Measurements from ENCODE around the gene DIP2C.

The DIP2C gene

DNA sequence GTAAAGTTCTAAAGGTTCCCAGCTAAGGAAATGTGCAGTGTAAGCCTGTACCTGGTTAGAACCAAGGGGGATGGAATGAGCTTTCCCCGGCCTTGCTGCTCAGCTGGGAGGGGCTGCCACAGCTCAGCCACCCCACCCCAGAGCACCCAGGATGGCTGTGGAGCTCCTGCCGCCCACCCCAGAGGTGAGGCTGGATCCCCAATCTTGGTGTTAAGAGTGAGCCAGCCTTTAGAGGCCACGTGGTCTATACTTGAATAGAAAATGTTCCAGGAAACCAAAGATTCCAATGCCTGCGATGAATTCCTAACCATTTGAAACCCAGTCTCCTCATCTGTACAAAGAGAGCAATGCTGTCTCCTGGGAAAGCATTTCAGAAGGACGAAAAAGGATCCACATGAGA, 16.5 kb downstream of the DIP2C start:
- FAIRE-seq (no peak), DNase-seq (ENCODE audit: insufficient read length) (no peak)
- TF ChIP-seq POLR2AphosphoS5 (IDR thresholded peaks at IDR 0.05; ENCODE audit: low read depth, low read length) (no peak), TAF1 (IDR thresholded peaks at IDR 0.05; ENCODE audit: borderline replicate concordance, low read depth, low read length) (no peak), POLR2A (IDR thresholded peaks at IDR 0.05; ENCODE audit: low read depth, low read length) (no peak)

DNA sequence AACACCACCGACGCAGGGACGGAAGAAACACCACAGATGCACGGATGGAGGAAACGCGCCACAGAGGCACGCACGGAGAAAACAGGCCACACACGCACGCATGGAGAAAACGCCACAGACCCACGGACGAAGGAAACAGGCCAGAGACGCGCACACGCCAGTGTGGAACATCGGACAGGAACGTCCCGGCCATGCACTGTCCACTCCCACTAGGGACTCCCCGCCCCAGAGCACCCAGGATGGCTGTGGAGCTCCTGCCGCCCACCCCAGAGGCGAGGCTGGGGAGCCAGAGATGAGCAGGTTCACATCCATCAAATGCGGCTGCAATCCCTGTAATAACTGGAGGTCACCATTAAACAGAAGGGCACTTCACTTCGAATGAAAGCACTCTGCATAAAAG, 17.3 kb downstream of the DIP2C start:
- FAIRE-seq = no peak
- no peak for TF ChIP-seq POLR2A (IDR thresholded peaks at IDR 0.05; ENCODE audit: low read depth, low read length)
- DNase-seq (ENCODE audit: insufficient read length) = no peak

DNA sequence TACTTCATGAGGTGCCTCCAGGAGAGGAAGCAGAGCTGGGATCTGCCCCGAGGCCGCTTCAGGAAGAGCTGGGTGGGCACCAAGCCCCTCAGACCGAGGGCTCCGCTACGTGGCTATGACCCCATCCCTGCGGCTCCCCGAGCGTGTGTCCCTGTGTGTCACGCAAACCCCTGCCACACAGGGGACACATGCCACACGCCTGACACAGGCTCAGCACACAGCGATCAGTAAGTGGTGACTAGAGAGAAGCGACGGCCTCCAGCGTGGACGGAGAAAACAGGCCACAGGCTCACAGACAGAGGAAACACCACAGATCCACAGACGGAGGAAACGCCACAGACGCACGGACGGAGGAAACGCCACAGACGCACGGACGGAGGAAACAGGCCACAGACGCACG, 18.5 kb downstream of the DIP2C start:
- TF ChIP-seq TAF1 (IDR thresholded peaks at IDR 0.05; ENCODE audit: borderline replicate concordance, low read depth, low read length) (no peak), POLR2AphosphoS5 (IDR thresholded peaks at IDR 0.05; ENCODE audit: low read depth, low read length) (no peak), POLR2A (IDR thresholded peaks at IDR 0.05; ENCODE audit: low read depth, low read length) (no peak)
- FAIRE-seq (no peak), DNase-seq (ENCODE audit: insufficient read length) (no peak)

DNA sequence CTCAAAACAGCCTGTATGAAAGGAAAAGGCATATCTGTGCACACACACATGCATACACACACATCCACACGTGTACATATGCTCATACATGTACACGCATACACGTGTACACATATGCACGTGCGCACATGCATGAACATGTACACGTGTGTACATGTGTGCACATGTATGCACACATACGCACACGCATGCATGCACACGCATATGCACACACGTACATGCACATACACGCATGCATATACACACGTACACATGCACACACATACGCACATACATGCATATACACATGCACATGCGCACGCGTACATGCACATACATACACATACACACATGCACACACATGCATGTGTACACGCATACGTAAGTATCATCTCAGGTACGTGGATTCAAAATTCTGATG, 19.4 kb downstream of the DIP2C start:
- FAIRE-seq = no peak
- TF ChIP-seq TAF1 (IDR thresholded peaks at IDR 0.05; ENCODE audit: borderline replicate concordance, low read depth, low read length) (no peak), POLR2AphosphoS5 (IDR thresholded peaks at IDR 0.05; ENCODE audit: low read depth, low read length) (no peak), POLR2A (IDR thresholded peaks at IDR 0.05; ENCODE audit: low read depth, low read length) (no peak)
- DNase-seq (ENCODE audit: insufficient read length) = no peak

DNA sequence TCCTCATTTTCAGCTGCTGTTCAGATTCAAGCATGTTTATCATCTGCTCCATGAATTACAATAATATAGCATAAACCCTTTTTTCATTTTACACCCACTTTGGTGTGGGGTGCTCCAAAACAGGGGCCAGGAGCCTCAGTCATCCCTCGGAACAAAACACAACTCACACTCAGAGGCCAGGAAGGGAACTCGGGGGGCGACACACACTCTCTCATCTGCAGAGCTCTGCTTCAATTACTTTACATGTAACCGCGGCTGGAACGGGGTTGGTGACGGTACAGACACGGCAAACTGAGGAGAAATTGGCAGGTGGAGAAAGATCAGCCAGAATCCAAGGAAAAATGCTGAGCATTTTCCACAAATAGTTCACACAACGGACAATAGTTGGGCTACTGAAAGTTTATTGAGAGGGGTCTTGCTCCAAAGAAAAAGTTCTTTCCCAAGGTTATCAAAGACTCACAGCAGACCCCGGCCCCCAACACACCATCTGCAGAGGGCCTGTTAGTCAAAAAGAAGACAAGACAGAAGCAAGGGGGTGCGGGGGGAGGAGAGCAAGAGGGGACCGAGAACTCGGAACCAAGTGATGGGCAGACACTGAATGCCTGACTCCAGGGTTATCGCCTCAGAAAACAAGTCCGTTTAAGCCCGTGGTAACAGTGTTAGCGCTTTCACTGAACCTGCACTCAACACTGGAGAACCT, 20.5 kb downstream of the DIP2C start:
- FAIRE-seq (no peak), DNase-seq (ENCODE audit: insufficient read length) (no peak)
- TF ChIP-seq TAF1 (IDR thresholded peaks at IDR 0.05; ENCODE audit: borderline replicate concordance, low read depth, low read length) (no peak), POLR2AphosphoS5 (IDR thresholded peaks at IDR 0.05; ENCODE audit: low read depth, low read length) (no peak), POLR2A (IDR thresholded peaks at IDR 0.05; ENCODE audit: low read depth, low read length) (no peak)

DNA sequence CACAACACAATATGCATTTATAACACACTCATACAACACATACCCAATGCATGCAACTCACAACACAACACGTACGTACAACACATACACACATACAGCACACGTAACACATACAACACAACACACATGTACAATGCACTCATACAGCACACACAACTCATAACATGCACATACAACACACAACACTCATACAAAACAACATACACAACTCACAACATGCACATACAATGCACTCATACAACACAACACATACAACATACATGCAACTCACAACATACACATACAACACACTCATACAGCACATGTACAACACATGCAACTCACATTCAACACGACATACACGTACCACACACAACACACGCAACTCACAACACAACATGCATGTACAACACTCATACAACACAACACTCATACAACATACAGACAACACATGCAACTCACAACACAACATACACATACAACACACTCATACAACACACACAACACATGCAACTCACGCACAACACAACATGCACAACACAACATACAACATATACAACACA, 21.8 kb downstream of the DIP2C start:
- FAIRE-seq = peak; percentile 24

DNA sequence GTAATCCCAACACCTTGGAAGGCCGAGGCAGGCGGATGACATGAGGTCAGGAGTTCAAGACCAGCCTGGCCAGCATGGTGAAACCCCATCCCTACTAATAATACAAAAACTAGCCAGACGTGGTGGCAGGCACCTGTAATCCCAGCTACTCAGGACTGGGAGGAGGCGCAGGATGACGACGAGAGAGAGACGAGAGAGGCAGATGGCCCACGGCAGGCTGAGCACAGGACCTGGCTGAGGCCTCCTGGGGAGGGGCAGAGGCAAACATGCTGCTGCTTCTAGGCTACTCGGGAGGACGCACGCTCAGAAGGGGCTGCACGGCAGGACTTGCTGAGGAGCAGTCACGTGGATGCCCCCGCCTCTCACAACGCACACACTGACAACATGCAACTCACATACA, 22.4 kb downstream of the DIP2C start:
- DNase-seq (ENCODE audit: insufficient read length) = no peak
- TF ChIP-seq POLR2AphosphoS5 (IDR thresholded peaks at IDR 0.05; ENCODE audit: low read depth, low read length) = no peak
- no peak for TF ChIP-seq TAF1 (IDR thresholded peaks at IDR 0.05; ENCODE audit: borderline replicate concordance, low read depth, low read length)
- TF ChIP-seq POLR2A (IDR thresholded peaks at IDR 0.05; ENCODE audit: low read depth, low read length) = no peak
- no peak for FAIRE-seq

More for the DNA sequence above, 21.8 kb downstream of the DIP2C start:
- DNase-seq (ENCODE audit: insufficient read length) = no peak
- TF ChIP-seq TAF1 (IDR thresholded peaks at IDR 0.05; ENCODE audit: borderline replicate concordance, low read depth, low read length) = no peak
- no peak for TF ChIP-seq POLR2AphosphoS5 (IDR thresholded peaks at IDR 0.05; ENCODE audit: low read depth, low read length)
- no peak for TF ChIP-seq POLR2A (IDR thresholded peaks at IDR 0.05; ENCODE audit: low read depth, low read length)

DNA sequence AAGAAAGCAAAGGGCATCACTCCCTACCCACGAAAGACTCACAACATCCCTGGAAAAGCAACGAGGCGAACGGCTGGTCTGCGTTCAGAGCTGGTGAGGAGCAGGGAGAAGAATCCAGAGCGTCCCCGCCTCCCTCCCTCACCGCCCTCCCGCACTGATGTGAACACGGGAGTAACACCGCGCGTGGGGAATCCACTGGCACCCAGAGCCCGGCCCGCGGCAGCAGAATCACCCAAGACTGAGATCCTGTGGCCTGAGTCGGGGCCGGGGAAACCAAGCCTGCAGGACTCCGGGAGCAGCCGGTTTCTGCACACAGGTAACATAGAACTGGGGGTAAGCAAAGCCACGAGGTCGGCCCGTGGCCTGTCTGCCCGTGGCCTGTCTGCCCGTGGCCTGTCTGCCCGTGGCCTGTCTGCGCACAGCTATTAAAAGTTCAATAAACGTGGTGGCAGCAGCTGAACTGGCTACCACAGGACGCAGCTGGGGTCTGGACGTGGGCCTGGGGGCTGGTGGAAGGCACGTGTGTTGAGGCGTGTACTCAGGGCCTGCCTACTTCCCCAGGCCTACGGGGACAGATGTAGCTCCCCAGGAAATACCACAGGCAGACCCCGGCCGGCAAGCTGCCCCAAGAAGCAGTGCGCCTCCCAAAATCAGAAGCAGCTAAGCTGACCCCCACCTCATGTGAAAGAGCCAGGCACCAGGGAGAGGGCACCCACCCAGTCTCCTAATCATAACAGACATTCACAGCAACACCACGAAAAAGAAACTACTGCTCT, 23.0 kb downstream of the DIP2C start:
- TF ChIP-seq TAF1 (IDR thresholded peaks at IDR 0.05; ENCODE audit: borderline replicate concordance, low read depth, low read length) (no peak), POLR2A (IDR thresholded peaks at IDR 0.05; ENCODE audit: low read depth, low read length) (no peak), POLR2AphosphoS5 (IDR thresholded peaks at IDR 0.05; ENCODE audit: low read depth, low read length) (no peak)
- FAIRE-seq (no peak), DNase-seq (ENCODE audit: insufficient read length) (no peak)

DNA sequence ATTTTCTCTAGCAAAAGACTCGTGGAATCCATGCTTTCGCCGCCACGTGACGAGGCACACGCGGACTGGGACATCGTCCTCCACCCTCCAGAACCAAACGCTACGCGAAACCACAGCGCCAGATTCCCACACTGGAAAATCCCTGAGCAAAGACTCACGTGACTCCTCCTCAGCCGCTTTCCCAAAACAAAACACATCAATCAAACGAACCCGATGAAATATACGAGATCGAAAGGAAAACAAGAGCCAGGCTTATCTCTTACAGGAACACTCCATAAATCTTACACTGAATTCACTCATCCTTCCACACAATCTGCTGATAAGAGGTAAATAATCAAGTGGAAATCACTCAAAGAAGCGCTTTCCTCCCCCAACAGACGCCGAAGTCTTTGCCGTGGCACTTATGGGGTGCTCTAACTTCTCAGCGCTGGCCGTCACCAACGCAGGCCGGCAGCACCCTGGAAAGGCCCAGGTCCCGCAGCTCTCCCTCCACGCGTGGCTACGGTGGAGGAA, 23.8 kb downstream of the DIP2C start:
- FAIRE-seq (no peak), DNase-seq (ENCODE audit: insufficient read length) (no peak)
- TF ChIP-seq TAF1 (IDR thresholded peaks at IDR 0.05; ENCODE audit: borderline replicate concordance, low read depth, low read length) = no peak
- no peak for TF ChIP-seq POLR2A (IDR thresholded peaks at IDR 0.05; ENCODE audit: low read depth, low read length)
- TF ChIP-seq POLR2AphosphoS5 (IDR thresholded peaks at IDR 0.05; ENCODE audit: low read depth, low read length) = no peak

DNA sequence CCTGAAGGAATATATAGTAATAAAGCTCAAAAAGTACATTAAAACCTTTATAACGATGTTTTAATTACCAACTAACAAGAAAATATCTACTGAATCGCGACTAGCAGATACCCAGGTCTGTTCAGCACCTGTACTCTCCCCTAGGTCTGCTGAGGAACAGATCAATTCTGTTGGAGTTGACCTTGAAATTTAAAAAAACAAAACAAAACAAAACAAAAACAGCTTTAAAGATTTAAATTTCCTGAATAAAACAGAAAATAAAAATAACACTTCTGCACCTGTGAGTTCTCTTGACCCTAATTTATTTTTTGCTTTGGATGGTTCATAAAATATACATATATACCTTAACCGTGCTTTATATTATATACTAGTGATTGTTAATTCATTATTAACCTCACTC, 24.6 kb downstream of the DIP2C start:
- DNase-seq (ENCODE audit: insufficient read length) = no peak
- no peak for TF ChIP-seq POLR2A (IDR thresholded peaks at IDR 0.05; ENCODE audit: low read depth, low read length)
- no peak for TF ChIP-seq POLR2AphosphoS5 (IDR thresholded peaks at IDR 0.05; ENCODE audit: low read depth, low read length)
- TF ChIP-seq TAF1 (IDR thresholded peaks at IDR 0.05; ENCODE audit: borderline replicate concordance, low read depth, low read length) = no peak
- no peak for FAIRE-seq

DNA sequence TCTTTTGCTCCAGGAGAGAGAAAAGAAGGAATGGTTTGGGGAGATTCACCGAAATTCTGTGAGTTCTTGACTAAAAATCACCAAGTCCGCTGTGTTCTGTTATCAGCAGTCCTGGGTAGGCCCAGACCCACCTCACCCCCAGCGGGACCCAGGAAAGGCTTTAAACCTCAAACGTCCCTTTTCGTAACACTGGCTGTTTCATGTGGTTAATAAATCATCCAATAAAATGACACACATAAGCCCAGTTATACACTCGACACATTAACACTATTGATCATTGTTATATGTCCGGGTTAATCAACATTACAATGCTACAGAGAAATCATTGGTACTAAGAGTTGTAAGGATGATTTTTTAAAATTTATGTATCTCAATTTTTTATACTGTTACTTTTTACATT, 25.2 kb downstream of the DIP2C start:
- FAIRE-seq = no peak
- no peak for TF ChIP-seq POLR2AphosphoS5 (IDR thresholded peaks at IDR 0.05; ENCODE audit: low read depth, low read length)
- TF ChIP-seq TAF1 (IDR thresholded peaks at IDR 0.05; ENCODE audit: borderline replicate concordance, low read depth, low read length) = no peak
- TF ChIP-seq POLR2A (IDR thresholded peaks at IDR 0.05; ENCODE audit: low read depth, low read length) = no peak
- no peak for DNase-seq (ENCODE audit: insufficient read length)

DNA sequence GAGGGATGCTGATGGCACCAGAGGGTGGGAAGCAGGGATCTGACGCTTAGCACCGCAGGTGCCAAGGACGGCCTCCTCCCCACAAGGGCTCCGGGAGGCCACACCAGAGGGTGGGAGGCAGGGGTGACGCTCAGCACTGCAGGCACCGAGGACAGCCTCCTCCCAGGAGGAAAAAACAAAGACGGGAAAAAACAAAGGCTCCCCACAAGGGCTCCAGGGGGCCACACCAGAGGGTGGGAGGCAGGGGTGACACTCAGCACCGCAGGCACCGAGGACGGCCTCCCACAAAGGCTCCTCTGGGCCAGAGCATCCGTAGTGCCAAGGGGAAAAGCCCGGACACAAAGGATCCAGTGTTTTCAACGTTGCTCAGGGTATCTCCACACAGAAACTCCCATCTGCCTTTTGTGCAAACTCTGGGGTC, 25.6 kb downstream of the DIP2C start:
- FAIRE-seq (no peak), DNase-seq (ENCODE audit: insufficient read length) (no peak)
- no peak for TF ChIP-seq POLR2A (IDR thresholded peaks at IDR 0.05; ENCODE audit: low read depth, low read length)
- TF ChIP-seq POLR2AphosphoS5 (IDR thresholded peaks at IDR 0.05; ENCODE audit: low read depth, low read length) = no peak
- TF ChIP-seq TAF1 (IDR thresholded peaks at IDR 0.05; ENCODE audit: borderline replicate concordance, low read depth, low read length) = no peak

Data from GM12892 (cell line).